ENCODE data around the gene MROH8.

DNA sequence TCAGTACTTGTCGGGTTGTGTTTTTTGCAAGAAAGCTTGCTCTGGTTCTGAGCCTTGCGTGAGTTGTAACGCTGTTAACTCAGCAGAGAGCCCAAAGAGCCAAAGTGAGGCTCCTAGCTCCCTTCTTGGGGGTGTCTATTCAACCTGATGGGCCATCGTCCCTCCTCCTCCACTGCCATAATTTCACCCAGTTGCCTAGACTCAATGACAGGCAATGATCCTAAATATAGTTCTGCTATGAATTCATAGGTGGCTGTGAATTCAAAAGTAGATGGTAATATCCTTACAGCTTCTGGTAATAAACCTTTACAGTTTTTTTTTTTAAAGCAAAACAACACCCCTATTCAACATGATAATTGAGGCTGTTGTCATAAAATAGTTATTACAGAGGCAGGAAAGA, 42.7 kb upstream of the MROH8 start:
- no peak for TF ChIP-seq EZH2 (IDR thresholded peaks at IDR 0.05; ENCODE audit: borderline replicate concordance, low read length)
- TF ChIP-seq, protein P1, sequence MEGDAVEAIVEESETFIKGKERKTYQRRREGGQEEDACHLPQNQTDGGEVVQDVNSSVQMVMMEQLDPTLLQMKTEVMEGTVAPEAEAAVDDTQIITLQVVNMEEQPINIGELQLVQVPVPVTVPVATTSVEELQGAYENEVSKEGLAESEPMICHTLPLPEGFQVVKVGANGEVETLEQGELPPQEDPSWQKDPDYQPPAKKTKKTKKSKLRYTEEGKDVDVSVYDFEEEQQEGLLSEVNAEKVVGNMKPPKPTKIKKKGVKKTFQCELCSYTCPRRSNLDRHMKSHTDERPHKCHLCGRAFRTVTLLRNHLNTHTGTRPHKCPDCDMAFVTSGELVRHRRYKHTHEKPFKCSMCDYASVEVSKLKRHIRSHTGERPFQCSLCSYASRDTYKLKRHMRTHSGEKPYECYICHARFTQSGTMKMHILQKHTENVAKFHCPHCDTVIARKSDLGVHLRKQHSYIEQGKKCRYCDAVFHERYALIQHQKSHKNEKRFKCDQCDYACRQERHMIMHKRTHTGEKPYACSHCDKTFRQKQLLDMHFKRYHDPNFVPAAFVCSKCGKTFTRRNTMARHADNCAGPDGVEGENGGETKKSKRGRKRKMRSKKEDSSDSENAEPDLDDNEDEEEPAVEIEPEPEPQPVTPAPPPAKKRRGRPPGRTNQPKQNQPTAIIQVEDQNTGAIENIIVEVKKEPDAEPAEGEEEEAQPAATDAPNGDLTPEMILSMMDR (conservative IDR thresholded peaks at IDR 0.05 in 1 of 2, IDR thresholded peaks at IDR 0.05 in 1 of 2; ENCODE audit: extremely low read depth in 1 of 2, insufficient read depth in 1 of 2, low read depth in 1 of 2, low read length in 2 of 2): no peak

All from mammary epithelial cell (primary cell).